Amygdala (tissue), 56 donors: ENCODE measurements around the gene ATF7.
"Not testable (repeated sequence)": the region's sequence is repeated elsewhere in the genome, so short reads cannot be mapped to it uniquely, and the experiment has no call there.

Experiments
- DNase-seq, 56 donors: peaks; one replicate each; lab custom pipeline; 2025; lab: John Stamatoyannopoulos, UW

ATF7 gene

GRCh38 chr12:53600490-53601295 lies 25.5 kb downstream of the ATF7 start:
- no peak for DNase-seq

DNA sequence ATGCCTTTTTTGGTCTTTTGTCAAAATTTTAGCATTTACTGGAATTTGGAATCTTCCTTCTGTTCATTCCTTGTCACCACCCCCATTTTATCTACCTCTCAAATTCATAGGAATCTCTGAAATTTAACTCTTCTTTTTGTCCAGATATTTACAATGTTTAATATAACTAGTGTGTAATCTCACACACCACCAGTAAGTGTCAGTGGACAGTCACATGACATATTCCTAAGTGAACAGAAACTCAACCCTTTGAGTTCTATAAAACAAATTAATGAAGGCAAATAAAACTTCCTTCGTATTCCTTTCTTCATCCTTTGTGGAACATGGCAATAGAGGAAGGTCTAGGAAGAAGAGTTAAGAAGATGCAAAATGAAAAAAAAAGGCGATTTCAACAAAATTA lies 26.6 kb downstream of the ATF7 start:
- no peak for DNase-seq

- DNase-seq: not testable (repeated sequence)
Measured at GRCh38 chr12:53598971-53599370, 27.2 kb downstream of the ATF7 start.

DNA sequence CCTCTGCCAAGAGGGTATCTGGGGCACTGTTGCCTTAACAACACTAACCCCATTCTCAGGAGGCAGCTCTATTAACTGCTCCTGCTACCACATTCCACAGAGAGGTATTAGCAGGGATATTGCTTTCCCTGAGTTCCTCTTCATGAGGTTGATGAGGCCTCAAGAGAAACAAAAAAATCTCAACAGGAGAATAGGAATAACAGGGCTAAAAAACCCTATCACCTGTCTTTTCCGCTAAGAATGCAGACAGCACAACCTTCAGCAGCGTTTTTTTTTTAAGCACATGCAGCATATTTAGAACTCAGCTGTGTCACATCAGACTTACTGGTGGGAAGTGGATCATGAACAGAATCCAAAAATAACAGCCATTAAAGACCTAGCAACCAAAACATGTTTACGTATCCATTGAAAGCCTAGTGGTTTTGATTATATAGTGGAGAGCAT lies 29.2 kb downstream of the ATF7 start:
- no peak for DNase-seq

DNA sequence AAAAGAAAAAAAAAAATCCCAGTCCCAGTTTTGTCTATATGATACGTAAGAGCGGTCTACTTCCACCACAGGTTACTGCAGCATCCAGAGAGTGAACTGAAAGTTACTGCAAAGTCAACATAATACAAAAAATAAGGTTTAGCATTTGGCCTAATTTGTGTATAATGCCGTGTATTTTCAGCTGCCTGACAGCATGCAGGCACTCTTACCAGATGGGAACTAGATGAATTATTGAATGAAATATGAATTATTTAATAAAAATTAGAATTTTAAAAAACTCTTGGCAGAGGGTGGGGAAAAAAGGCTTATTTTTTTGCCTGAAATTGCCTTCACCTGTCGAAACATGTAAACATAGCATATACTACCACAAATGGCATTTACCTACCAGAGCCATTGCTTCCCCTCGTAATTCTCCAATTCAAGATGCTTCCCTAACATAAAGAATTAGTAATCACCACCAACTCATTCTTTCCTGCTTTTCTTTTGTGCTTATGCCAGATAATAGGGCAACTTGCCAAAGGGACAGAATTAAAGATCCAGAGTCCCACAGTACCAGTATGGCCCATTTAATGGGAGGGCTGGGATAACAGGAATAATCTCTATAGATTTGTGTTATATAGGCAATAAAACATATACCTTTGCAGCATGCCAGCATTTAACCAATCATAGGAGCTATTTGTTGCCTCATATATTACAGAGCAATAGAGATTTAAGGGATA lies 31.1 kb downstream of the ATF7 start:
- no peak for DNase-seq

- DNase-seq: no peak
Measured at GRCh38 chr12:53593707-53594106, 32.5 kb downstream of the ATF7 start.

GRCh38 chr12:53593031-53593430 lies 33.2 kb downstream of the ATF7 start:
- DNase-seq: no peak

DNA sequence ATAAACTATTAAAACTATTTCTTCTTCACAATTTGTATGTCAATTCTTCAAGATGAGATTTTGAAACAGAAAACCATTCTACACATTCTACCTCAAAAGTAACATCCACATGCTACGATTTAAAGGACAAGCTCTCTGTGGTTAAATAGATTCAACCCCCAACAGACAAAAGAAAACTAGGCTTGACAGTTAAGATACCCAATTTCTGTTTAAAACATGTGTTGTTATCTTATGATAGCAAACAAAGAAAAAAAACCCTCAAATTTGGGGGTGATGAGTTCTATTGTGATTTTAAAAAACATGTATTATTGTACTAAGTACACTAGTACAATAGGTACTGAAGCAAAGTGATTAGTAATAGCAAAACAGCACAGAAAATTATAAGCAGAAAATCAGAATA lies 33.8 kb downstream of the ATF7 start:
- no peak for DNase-seq

DNA sequence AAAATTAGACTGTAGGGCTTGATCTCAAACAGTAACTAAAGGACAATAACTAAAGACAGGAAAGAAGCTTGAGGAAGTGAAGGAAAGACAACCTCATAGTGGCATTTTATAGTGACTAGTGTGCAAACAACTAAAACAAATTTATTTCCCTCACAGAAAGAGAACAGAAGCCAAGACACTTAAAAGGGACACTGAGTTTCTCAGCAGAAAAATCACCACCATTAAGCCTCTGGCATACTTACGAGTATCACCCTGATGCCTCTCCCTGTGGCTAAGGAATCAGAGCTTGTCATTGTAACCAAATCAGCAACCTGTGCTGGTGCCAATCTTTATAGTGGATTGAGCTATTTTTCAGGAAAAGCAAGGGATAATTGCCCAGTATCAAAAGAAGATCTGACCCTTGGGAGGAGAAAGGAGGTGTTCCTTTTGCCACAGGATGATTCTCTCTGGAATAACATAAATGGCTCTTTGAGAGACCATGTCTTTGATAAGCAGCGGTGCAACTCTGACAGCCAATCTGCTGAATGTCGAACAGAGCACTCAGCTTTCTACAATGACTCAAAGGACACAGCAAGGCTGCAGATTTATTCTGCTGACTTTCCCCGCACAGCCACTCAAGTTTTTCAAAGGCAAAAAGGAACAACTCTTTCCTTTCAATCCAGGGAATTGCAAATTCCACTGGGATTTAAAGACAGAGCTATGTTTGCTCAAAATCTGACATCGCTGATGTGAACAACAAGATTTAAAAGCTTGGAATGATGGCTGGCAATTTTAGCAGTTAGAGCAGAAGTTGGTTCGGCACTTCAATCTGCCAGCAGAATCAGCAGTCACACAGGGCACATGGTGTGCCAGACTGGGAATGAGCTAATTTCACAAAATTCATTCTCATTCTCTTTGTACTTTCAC lies 34.6 kb downstream of the ATF7 start:
- peak in 34 of 56 donors; percentile 4 to 77 (median 40) for DNase-seq

GRCh38 chr12:53590652-53591051 lies 35.5 kb downstream of the ATF7 start:
- no peak for DNase-seq

DNA sequence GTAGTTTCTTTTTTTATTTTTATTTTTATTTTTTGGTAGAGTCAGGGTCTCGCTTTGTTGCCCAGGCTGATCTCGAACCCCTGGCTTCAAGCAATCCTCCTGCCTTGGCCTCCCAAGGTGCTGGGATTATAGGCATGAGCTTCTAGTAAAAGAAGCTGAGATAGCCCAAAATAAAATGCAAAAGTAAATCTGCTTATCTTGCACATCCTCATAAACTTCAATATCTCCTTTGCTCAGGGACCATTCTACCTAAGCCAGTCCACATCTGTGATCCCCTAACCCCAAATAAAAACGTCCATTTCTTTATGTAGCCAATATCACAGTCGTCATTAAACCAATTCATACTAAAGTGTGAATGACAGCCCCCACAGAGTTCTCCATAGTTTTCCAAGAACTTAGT lies 36.3 kb downstream of the ATF7 start:
- DNase-seq: no peak

DNA sequence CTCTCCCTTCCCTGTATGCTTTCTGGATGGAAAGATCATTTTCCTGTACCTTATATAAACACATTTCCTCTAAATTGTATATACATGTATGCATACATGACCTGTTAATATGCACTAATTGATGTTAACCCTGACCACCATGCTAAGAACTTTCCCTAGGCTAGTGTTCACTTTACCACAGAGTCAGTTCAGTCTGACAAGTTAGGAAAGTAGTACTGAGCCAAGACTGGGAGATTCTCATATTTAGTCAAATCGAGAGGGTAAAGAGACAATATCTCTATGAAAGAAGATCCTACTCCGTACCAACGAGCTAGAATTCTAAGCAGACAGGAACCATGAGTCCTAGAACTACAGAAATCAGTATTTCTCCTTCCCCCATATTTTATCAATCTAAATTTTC lies 36.8 kb downstream of the ATF7 start:
- no peak for DNase-seq

GRCh38 chr12:53588123-53588522 lies 38.1 kb downstream of the ATF7 start:
- no peak for DNase-seq

- no peak for DNase-seq
Measured at GRCh38 chr12:53586745-53587144, 39.4 kb downstream of the ATF7 start.

DNA sequence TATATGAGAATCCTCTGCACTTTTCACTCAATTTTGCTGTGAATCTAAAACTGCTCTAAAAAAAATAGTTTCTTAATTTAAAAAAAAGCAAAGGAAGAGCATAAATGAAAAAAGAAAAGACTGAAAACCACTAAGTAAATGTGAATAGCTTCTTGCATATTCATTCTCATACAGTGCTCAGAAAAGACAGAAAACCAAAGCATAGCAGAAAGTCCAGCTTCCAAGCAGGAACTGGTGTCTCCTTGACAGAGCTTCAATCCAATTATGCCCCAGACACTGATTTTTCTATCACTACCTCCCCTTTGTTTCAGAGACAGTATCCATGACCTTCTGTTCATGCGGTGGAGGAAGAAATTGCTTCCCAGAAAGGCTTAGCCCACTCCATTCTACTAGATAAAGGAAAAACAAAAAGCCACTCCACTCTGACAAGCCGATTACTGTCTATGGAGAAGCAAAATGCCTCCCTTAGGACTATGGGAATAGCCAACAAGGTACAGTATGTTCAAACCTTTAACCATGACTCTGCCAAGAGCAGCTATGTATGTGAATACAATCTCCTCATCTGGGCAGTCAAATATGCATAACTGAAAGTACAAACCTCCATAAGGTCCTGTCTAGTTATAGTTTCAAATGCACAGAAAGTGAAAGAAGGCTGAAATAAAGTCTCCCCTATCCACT lies 40.6 kb downstream of the ATF7 start:
- no peak for DNase-seq

DNA sequence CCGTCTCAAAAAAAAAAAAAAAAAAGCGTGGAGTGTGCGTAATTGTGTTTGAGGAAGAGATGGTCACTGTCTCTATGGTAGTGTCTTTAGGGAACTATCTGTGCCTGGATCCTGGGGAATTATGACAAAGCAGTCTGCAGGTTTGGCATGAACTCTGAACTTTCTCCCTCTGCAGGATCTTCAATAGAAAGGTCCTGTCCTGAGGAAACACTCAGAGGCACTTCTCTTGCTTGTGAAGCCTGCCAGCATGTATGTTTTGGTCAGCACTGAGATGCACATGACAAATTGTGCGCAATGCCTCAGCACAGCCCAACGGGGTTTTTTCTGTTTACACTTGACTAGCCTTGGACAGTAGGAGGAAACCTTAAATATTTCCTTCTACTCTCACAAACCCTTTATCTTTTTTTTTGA lies 46.6 kb downstream of the ATF7 start:
- DNase-seq: no peak

GRCh38 chr12:53578783-53579182 lies 47.4 kb downstream of the ATF7 start:
- no peak for DNase-seq

- DNase-seq: no peak
Measured at GRCh38 chr12:53577941-53578352, 48.2 kb downstream of the ATF7 start.

DNA sequence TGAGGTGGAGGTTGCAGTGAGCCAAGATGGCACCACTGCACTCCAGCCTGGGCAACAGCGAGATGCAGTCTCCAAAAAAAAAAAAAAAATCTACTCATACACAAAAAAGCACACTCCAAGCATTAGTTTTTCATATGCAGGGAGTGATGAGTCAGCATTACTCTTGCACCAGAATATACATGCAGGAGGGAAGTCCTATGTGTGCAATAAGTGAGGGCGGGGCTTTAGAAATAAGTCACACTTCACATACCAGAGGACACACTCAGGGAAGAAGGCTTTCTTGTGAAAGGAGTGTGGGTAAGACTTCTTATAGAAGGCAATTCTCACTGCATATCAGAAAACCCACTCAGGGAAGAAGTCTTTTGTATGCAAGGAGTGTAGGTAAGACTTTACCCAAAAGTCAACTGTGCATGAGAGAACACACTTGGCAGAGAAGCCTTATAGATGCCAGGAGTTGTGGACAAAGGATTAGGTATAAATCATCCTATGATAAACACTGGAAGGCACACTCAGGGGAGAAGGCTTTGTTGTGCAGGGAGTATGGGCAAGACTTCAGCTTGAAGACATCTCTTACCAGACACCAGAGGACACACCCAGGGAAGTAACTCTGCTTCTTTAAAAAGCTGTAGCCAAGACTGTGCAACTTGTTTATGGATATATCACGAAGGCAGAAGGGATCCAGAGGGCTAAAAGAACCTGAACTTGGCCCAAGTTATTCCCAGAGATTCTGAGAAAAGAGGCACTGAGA lies 50.5 kb downstream of the ATF7 start:
- DNase-seq: no peak
